H1 (cell line): ENCODE results near the gene LHX8. TPM values are rescaled to one million over a fixed set of nuclear protein-coding genes. Genes with fewer than 3 reads are reported as not detected.

Experiments
- CTCF ChIA-PET: fragments of 300-600 bp; sonication (Branson Sonifier 250); formaldehyde crosslinking; loops from one replicate; lab custom pipeline; 2021; ENCODE audit not compliant: partially characterized antibody; lab: Charles Lee
- POLR2A ChIA-PET: fragments of 300-600 bp; sonication (Branson Sonifier 250); formaldehyde crosslinking; loops from one replicate; lab custom pipeline; 2021; ENCODE audit warnings: inconsistent platforms; ENCODE audit not compliant: partially characterized antibody; lab: Charles Lee
- DNase-seq, 2 experiments: peaks; one replicate each; pipeline versions ENCODE4 v3.0.0 to v3.0.0-alpha.2; 2010 to 2022; ENCODE audit warnings: low spot score in 2 of 2, low read depth in 1 of 2, mixed read lengths in 1 of 2
- FAIRE-seq: peaks from 2 replicates; lab custom pipeline; 2011; peaks lifted over from hg19 to GRCh38; lab: Jason Lieb, UNC
- H2AFZ ChIP-seq: 2 replicates; pipeline ENCODE4 v1.8.1; 2012; ENCODE audit warnings: low read length, inconsistent platforms
- H2AK5ac ChIP-seq: 2 replicates; pipeline ENCODE4 v1.6.1; 2013; ENCODE audit warnings: low read depth, low read length
- H2BK120ac ChIP-seq: replicated peaks from 2 replicates; pipeline ENCODE3; 2013; ENCODE audit warnings: low read depth, low read length, inconsistent platforms
- H2BK12ac ChIP-seq: 2 replicates; pipeline ENCODE4 v1.6.1; 2013; ENCODE audit warnings: low read depth, low read length
- H2BK15ac ChIP-seq: 2 replicates; pipeline ENCODE4 v1.6.1; 2013; ENCODE audit warnings: low read length
- H2BK20ac ChIP-seq: 2 replicates; pipeline ENCODE4 v1.6.1; 2013; ENCODE audit warnings: low read length
- H2BK5ac ChIP-seq: 2 replicates; pipeline ENCODE4 v1.6.1; 2013; ENCODE audit warnings: low read depth, low read length
- H3K14ac ChIP-seq: 2 replicates; pipeline ENCODE4 v1.6.1; 2013; ENCODE audit warnings: inconsistent platforms; ENCODE audit not compliant: insufficient read length
- H3K18ac ChIP-seq: 2 replicates; pipeline ENCODE4 v1.6.1; 2013; ENCODE audit warnings: low read length; ENCODE audit errors: extremely low read depth
- H3K23ac ChIP-seq: 2 replicates; pipeline ENCODE4 v1.6.1; 2013; ENCODE audit warnings: inconsistent platforms; ENCODE audit not compliant: insufficient read length
- H3K23me2 ChIP-seq: 2 replicates; pipeline ENCODE4 v1.6.1; 2013; ENCODE audit warnings: low read depth, low read length
- H3K27ac ChIP-seq: 2 replicates; pipeline ENCODE4 v1.6.1; 2011; ENCODE audit warnings: low read depth, low read length, inconsistent platforms
- H3K27me3 ChIP-seq, 4 experiments: replicated peaks in 1 of 4; 1 replicate in 1 of 4; 2 replicates in 3 of 4; pipeline versions ENCODE4 v1.6.1 to v1.8.1; 2011 to 2013; ENCODE audit warnings: low read length in 3 of 4, mild to moderate bottlenecking in 3 of 4, inconsistent platforms in 2 of 4, mixed read lengths in 2 of 4, moderate library complexity in 1 of 4; ENCODE audit not compliant: control insufficient read depth in 3 of 4, insufficient read depth in 3 of 4; ENCODE audit errors: extremely low read depth in 1 of 4
- H3K36me3 ChIP-seq, 4 experiments: 2 replicates each; pipeline versions ENCODE4 v1.6.1 to v1.8.1; 2011 to 2013; ENCODE audit warnings: mild to moderate bottlenecking in 4 of 4, low read length in 3 of 4, moderate library complexity in 2 of 4, control low read depth in 1 of 4, inconsistent platforms in 1 of 4; ENCODE audit not compliant: insufficient read depth in 4 of 4, control insufficient read depth in 2 of 4
- H3K4ac ChIP-seq: replicated peaks from 2 replicates; pipeline ENCODE3; 2013; ENCODE audit warnings: low read length, low read depth, mixed read lengths, inconsistent platforms; ENCODE audit not compliant: insufficient read length
- H3K4me1 ChIP-seq, 4 experiments: replicated peaks in 1 of 4; 1 replicate in 1 of 4; 2 replicates in 3 of 4; pipeline versions ENCODE4 v1.6.1 to v1.8.1; 2011 to 2013; ENCODE audit warnings: low read length in 3 of 4, inconsistent platforms in 2 of 4, mixed read lengths in 1 of 4; ENCODE audit not compliant: insufficient read depth in 4 of 4, control insufficient read depth in 3 of 4
- H3K4me2 ChIP-seq, 2 experiments: 2 replicates each; pipeline versions ENCODE4 v1.6.1 to v1.8.1; 2011 to 2013; ENCODE audit warnings: low read depth in 2 of 2, low read length in 2 of 2, control low read depth in 1 of 2, inconsistent platforms in 1 of 2, mild to moderate bottlenecking in 1 of 2; ENCODE audit not compliant: insufficient read depth in 1 of 2
- H3K4me3 ChIP-seq, 4 experiments: fragments of 200-600, 300-600 bp in 1 of 4; sonication (generic), shearing (Covaris generic), sonication (Bioruptor Twin) in 1 of 4; 2 replicates each; pipeline versions ENCODE4 v1.5.1 to v1.8.1; 2011 to 2016; ENCODE audit warnings: low read length in 4 of 4, low read depth in 3 of 4, control low read depth in 2 of 4, inconsistent platforms in 2 of 4, mild to moderate bottlenecking in 2 of 4, mixed read lengths in 1 of 4, moderate library complexity in 1 of 4; ENCODE audit not compliant: insufficient read depth in 2 of 4; ENCODE audit errors: extremely low read depth in 1 of 4
- H3K56ac ChIP-seq: replicated peaks from 2 replicates; pipeline ENCODE3; 2013; ENCODE audit warnings: low read depth, mild to moderate bottlenecking, mixed read lengths, low read length, inconsistent platforms; ENCODE audit not compliant: insufficient read length
- H3K79me1 ChIP-seq: 2 replicates; pipeline ENCODE4 v1.6.1; 2013; ENCODE audit warnings: low read depth, low read length, control low read depth
- H3K79me2 ChIP-seq, 2 experiments: 2 replicates each; pipeline versions ENCODE4 v1.6.1 to v1.8.1; 2012 to 2013; ENCODE audit warnings: low read length in 2 of 2, mild to moderate bottlenecking in 2 of 2, inconsistent platforms in 1 of 2; ENCODE audit not compliant: insufficient read depth in 2 of 2, control insufficient read depth in 1 of 2
- H3K9ac ChIP-seq, 4 experiments: replicated peaks in 1 of 4; 1 replicate in 1 of 4; 2 replicates in 3 of 4; pipeline versions ENCODE4 v1.6.1 to v1.8.1; 2011 to 2013; ENCODE audit warnings: low read depth in 3 of 4, low read length in 3 of 4, control low read depth in 2 of 4, mild to moderate bottlenecking in 2 of 4, moderate library complexity in 2 of 4, inconsistent platforms in 1 of 4; ENCODE audit errors: extremely low read depth in 1 of 4
- H3K9me3 ChIP-seq, 2 experiments: 2 replicates each; pipeline versions ENCODE4 v1.6.1 to v1.8.1; 2012 to 2013; ENCODE audit warnings: mild to moderate bottlenecking in 2 of 2, moderate library complexity in 2 of 2, control low read depth in 1 of 2, inconsistent platforms in 1 of 2, low read depth in 1 of 2, low read length in 1 of 2, mixed read lengths in 1 of 2; ENCODE audit not compliant: insufficient read depth in 2 of 2
- H4K20me1 ChIP-seq, 2 experiments: replicated peaks in 1 of 2; 2 replicates each; pipeline versions ENCODE3 to v1.8.1; 2011 to 2013; ENCODE audit warnings: inconsistent platforms in 2 of 2, low read length in 2 of 2, mild to moderate bottlenecking in 1 of 2; ENCODE audit not compliant: insufficient read depth in 2 of 2, control insufficient read depth in 1 of 2
- H4K5ac ChIP-seq: 2 replicates; pipeline ENCODE4 v1.6.1; 2013; ENCODE audit warnings: low read length, low read depth, mixed read lengths, inconsistent platforms; ENCODE audit not compliant: insufficient read length
- H4K8ac ChIP-seq: 2 replicates; pipeline ENCODE4 v1.8.0; 2013; ENCODE audit warnings: mild to moderate bottlenecking, moderate library complexity, low read length, inconsistent platforms; ENCODE audit not compliant: insufficient read depth; ENCODE audit errors: extremely low read depth
- H4K91ac ChIP-seq: replicated peaks from 2 replicates; pipeline ENCODE3; 2013; ENCODE audit warnings: low read length, mixed read lengths, inconsistent platforms; ENCODE audit not compliant: insufficient read length
- WGBS, 2 experiments: shearing (Covaris generic) in 1 of 2; methylation state at CpG; one replicate each; pipeline versions ENCODE4 v1.1.6 to v1.1.7; 2013 to 2015; ENCODE audit warnings: low lambda C conversion rate in 2 of 2, mixed read lengths in 2 of 2, inconsistent platforms in 1 of 2, low coverage in 1 of 2, missing lambda C conversion rate in 1 of 2; ENCODE audit not compliant: insufficient replicate concordance in 2 of 2, insufficient coverage in 1 of 2, insufficient read length in 1 of 2; ENCODE audit errors: extremely low coverage in 1 of 2, missing lambda C conversion rate in 1 of 2; 5-methylcytosine and 5-hydroxymethylcytosine counted together
- polyA plus RNA-seq, 7 experiments: library from polyadenylated mRNA; depleted of rRNA in 3 of 7; stranded (reverse) in 5 of 7; unstranded in 2 of 7; fragments of >200 nt in 5 of 7; fragments of 200-250 nt in 2 of 7; gene quantifications; 1 replicate in 5 of 7; 2 replicates in 1 of 7; 4 replicates in 1 of 7; pipeline versions ENCODE4 v1.2.1 to v1.2.3, GENCODE V29; 2011 to 2013; ENCODE audit warnings: missing spikeins in 2 of 7, mixed read lengths in 2 of 7
- total RNA-seq: library from RNA; stranded (reverse); fragmentation: NEBNext Ultra II Directional; extraction: Animal tissue kit (Norgen Biotek cat#: 25700); gene quantifications from 2 replicates; pipeline ENCODE4 v1.2.1, GENCODE V29; 2021

Gene LHX8
- total and polyA plus RNA-seq, 2 of the 8 experiments (the other 6 are each of a cell fraction or from before 2014, with no cell fraction given): 0.50 to 1.2 TPM

GRCh38 chr1:75123756-75124155, 10.4 kb upstream of the LHX8 start:
- H3K36me3 ChIP-seq: no peaks in the 10 kb centered on the region
- H3K4me3 ChIP-seq: no peak overlapping the region
- no peaks in the 10 kb centered on the region for H3K23me2 ChIP-seq
- no peak overlapping the region for H2BK12ac ChIP-seq
- FAIRE-seq (no peak), DNase-seq (no peak)
- no peak overlapping the region for H2BK120ac ChIP-seq
- no peak overlapping the region for H3K56ac ChIP-seq
- no peak overlapping the region for H4K5ac ChIP-seq
- no peaks in the 10 kb centered on the region for H3K9me3 ChIP-seq
- H4K20me1 ChIP-seq: no peaks in the 10 kb centered on the region
- ChIA-PET CTCF (interaction anchor here (1.1 to 1.6 kb wide), 2 partner anchors 12 to 109 kb away, joined by 3 read pairs; no protein-coding TSS in a partner anchor), POLR2A (no interaction called here)
- no peak overlapping the region for H3K27ac ChIP-seq
- H4K8ac ChIP-seq: no peak overlapping the region
- no peaks in the 10 kb centered on the region; a peak in 1 of 7 replicates for H3K4me1 ChIP-seq
- H2BK5ac ChIP-seq: no peak overlapping the region
- no peak overlapping the region for H3K4ac ChIP-seq
- no peak overlapping the region for H3K14ac ChIP-seq
- H3K9ac ChIP-seq: no peak overlapping the region
- H3K4me2 ChIP-seq: no peak overlapping the region
- no peak overlapping the region for H3K23ac ChIP-seq
- peaks cover 8 to 22% (median 20%) of the 10 kb centered on the region in 4 experiments for H3K27me3 ChIP-seq
- H2AK5ac ChIP-seq: no peak overlapping the region
- no peaks in the 10 kb centered on the region for H3K79me2 ChIP-seq
- H2BK20ac ChIP-seq: no peak overlapping the region
- no peak overlapping the region for H2AFZ ChIP-seq
- WGBS, 2 experiments: 80% methylated on average over 1 of the region's 1 CpG; no CpG with 5 or more reads in 1 of the 2 experiments
- H2BK15ac ChIP-seq: no peak overlapping the region
- H3K79me1 ChIP-seq: no peaks in the 10 kb centered on the region
- H4K91ac ChIP-seq: no peak overlapping the region
- no peak overlapping the region for H3K18ac ChIP-seq
